ENCODE results near the gene EGFR.

The EGFR gene

GRCh38 chr7:55185321-55185802 is 166.5 kb downstream of the EGFR start:
- no peak overlapping the region for H3K4me3 ChIP-seq (ENCODE audit: low read depth, low read length)
- no peak for DNase-seq (ENCODE audit: low read depth)
- TF ChIP-seq, protein P1, sequence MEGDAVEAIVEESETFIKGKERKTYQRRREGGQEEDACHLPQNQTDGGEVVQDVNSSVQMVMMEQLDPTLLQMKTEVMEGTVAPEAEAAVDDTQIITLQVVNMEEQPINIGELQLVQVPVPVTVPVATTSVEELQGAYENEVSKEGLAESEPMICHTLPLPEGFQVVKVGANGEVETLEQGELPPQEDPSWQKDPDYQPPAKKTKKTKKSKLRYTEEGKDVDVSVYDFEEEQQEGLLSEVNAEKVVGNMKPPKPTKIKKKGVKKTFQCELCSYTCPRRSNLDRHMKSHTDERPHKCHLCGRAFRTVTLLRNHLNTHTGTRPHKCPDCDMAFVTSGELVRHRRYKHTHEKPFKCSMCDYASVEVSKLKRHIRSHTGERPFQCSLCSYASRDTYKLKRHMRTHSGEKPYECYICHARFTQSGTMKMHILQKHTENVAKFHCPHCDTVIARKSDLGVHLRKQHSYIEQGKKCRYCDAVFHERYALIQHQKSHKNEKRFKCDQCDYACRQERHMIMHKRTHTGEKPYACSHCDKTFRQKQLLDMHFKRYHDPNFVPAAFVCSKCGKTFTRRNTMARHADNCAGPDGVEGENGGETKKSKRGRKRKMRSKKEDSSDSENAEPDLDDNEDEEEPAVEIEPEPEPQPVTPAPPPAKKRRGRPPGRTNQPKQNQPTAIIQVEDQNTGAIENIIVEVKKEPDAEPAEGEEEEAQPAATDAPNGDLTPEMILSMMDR (IDR thresholded peaks at IDR 0.05; ENCODE audit: low read depth, low read length): no peak
- no peak for TF ChIP-seq POLR2A (IDR thresholded peaks at IDR 0.05; ENCODE audit: extremely low read depth, insufficient read length)
- no peak for TF ChIP-seq MYC (IDR thresholded peaks at IDR 0.05; ENCODE audit: low read depth, low read length)
- TF ChIP-seq, protein P2, sequence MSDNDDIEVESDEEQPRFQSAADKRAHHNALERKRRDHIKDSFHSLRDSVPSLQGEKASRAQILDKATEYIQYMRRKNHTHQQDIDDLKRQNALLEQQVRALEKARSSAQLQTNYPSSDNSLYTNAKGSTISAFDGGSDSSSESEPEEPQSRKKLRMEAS (IDR thresholded peaks at IDR 0.05; ENCODE audit: low read depth, low read length): no peak

- DNase-seq (ENCODE audit: low read depth): no peak
- H3K4me3 ChIP-seq (ENCODE audit: low read depth, low read length): no peak overlapping the region
- TF ChIP-seq MYC (IDR thresholded peaks at IDR 0.05; ENCODE audit: low read depth, low read length): no peak
- TF ChIP-seq, protein P2 (IDR thresholded peaks at IDR 0.05; ENCODE audit: low read depth, low read length): no peak
- TF ChIP-seq, protein P1 (IDR thresholded peaks at IDR 0.05; ENCODE audit: low read depth, low read length): no peak
- no peak for TF ChIP-seq POLR2A (IDR thresholded peaks at IDR 0.05; ENCODE audit: extremely low read depth, insufficient read length)
Observed at GRCh38 chr7:55185941-55186609, 167.3 kb downstream of the EGFR start.

GRCh38 chr7:55187701-55188491 is 169.1 kb downstream of the EGFR start:
- no peak for DNase-seq (ENCODE audit: low read depth)
- TF ChIP-seq MYC (IDR thresholded peaks at IDR 0.05; ENCODE audit: low read depth, low read length): no peak
- no peak for TF ChIP-seq POLR2A (IDR thresholded peaks at IDR 0.05; ENCODE audit: extremely low read depth, insufficient read length)
- TF ChIP-seq, protein P1 (IDR thresholded peaks at IDR 0.05; ENCODE audit: low read depth, low read length): no peak
- TF ChIP-seq, protein P2 (IDR thresholded peaks at IDR 0.05; ENCODE audit: low read depth, low read length): no peak
- no peak overlapping the region for H3K4me3 ChIP-seq (ENCODE audit: low read depth, low read length)

DNA sequence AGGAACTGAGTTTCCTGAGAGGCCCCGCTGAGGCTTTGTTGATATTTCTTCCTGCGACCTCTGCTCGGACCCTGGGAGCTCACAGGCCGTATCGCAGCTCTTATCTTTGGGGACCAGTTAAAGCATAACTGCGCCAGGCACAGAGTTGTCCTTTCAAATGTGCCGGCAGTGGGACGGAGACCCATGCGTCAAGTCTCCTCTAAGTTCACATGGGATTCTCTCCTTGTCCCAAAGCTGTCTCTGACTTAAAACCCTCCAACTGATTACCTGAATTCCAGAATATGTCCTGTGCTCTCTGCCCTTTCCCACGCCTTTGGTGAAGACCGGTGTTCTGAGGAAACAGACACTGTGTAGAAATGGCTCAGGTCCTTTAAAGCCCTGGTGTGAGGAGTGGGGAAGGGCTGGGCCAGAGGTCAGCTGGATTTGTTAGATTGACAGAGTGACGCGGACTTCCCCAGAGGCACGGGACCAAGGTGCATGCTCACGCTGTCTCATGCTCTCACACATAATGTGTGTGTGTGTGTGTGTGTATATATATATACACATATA is 169.8 kb downstream of the EGFR start:
- TF ChIP-seq, protein P2 (IDR thresholded peaks at IDR 0.05; ENCODE audit: low read depth, low read length): no peak
- TF ChIP-seq POLR2A (IDR thresholded peaks at IDR 0.05; ENCODE audit: extremely low read depth, insufficient read length) (no peak), MYC (IDR thresholded peaks at IDR 0.05; ENCODE audit: low read depth, low read length) (no peak)
- TF ChIP-seq, protein P1 (IDR thresholded peaks at IDR 0.05; ENCODE audit: low read depth, low read length): no peak
- H3K4me3 ChIP-seq (ENCODE audit: low read depth, low read length): no peak overlapping the region
- no peak for DNase-seq (ENCODE audit: low read depth)

GRCh38 chr7:55189146-55189766 is 170.4 kb downstream of the EGFR start:
- TF ChIP-seq, protein P1 (IDR thresholded peaks at IDR 0.05; ENCODE audit: low read depth, low read length): no peak
- TF ChIP-seq, protein P2 (IDR thresholded peaks at IDR 0.05; ENCODE audit: low read depth, low read length): no peak
- TF ChIP-seq MYC (IDR thresholded peaks at IDR 0.05; ENCODE audit: low read depth, low read length) (no peak), POLR2A (IDR thresholded peaks at IDR 0.05; ENCODE audit: extremely low read depth, insufficient read length) (no peak)
- no peak for DNase-seq (ENCODE audit: low read depth)
- H3K4me3 ChIP-seq (ENCODE audit: low read depth, low read length): no peak overlapping the region
